Vagina (tissue), 2 donors: ENCODE results near the gene RANBP3.

Source experiments
- CTCF ChIP-seq, 3 experiments: fragments of 450-650 bp in 2 of 3; fragments of 200-600 bp in 1 of 3; sonication (generic) in 1 of 3; IDR thresholded peaks; one replicate each; pipeline ENCODE4 v1.5.1; 2017 to 2019; ENCODE audit warnings: antibody characterized with exemption in 3 of 3, mild to moderate bottlenecking in 2 of 3, moderate library complexity in 2 of 3
- POLR2A ChIP-seq, 2 donors: fragments of 450-650 bp; IDR thresholded peaks; one replicate each; pipeline ENCODE4 v1.6.1; 2017; ENCODE audit warnings: antibody characterized with exemption in 2 of 2, mild to moderate bottlenecking in 2 of 2, moderate library complexity in 2 of 2
- POLR2AphosphoS5 ChIP-seq, 2 donors: sonication (generic); formaldehyde crosslinking; IDR thresholded peaks; one replicate each; pipeline ENCODE4 v1.9.0; 2017; ENCODE audit warnings: antibody characterized with exemption in 2 of 2, mild to moderate bottlenecking in 2 of 2, low read depth in 1 of 2; ENCODE audit not compliant: insufficient read depth in 1 of 2

GRCh38 chr19:5891572-5891937 lies 86.4 kb downstream of the RANBP3 start:
- TF ChIP-seq POLR2AphosphoS5 (IDR thresholded peaks at IDR 0.05; ENCODE audit: insufficient read depth in 1 of 2, low read depth in 1 of 2) (peak in 1 of 2 donors; percentile 3), CTCF (IDR thresholded peaks at IDR 0.05) (no peak), POLR2A (IDR thresholded peaks at IDR 0.05) (no peak)
